ENCODE measurements around the gene JAK1.

DNA sequence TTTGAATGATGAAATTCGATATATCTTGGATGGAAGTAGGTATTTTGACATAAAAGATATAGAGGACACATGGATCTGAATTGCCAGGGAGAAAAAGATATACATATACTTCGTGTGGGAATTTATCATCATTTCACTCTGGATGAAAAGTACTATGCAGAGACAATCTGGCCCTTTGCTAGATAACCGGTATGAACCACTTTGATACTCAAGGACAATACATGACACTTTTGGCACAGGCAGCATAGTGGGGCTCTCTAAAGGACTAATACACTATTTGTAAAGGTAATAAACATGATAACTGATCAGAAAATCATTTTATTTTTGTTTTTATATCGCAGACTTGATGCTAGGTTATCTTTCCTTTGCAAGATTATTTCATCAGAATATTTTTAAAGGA is 24.2 kb downstream of the JAK1 start:
- TF ChIP-seq CTCF (conservative IDR thresholded peaks at IDR 0.05; ENCODE audit: low read length) = no peak
- no peak for TF ChIP-seq EZH2phosphoT487 (IDR thresholded peaks at IDR 0.05; ENCODE audit: borderline replicate concordance)

Measured in Loucy (cell line).